ENCODE data around the gene SLC25A36.

GRCh38 chr3:140931801-140932200, 9.8 kb upstream of the SLC25A36 start:
- TF ChIP-seq CREB1 (IDR thresholded peaks at IDR 0.05; ENCODE audit: low read depth) (no peak), EGR1 (IDR thresholded peaks at IDR 0.05) (no peak), EP300 (IDR thresholded peaks at IDR 0.05; ENCODE audit: borderline replicate concordance) (no peak), ZBTB7A (IDR thresholded peaks at IDR 0.05; ENCODE audit: low read depth) (no peak), NFIC (IDR thresholded peaks at IDR 0.05) (no peak), REST (IDR thresholded peaks at IDR 0.05; ENCODE audit: low read depth) (no peak)

Data from Ishikawa (cell line).